ENCODE data around the gene C4BPA.

Gene C4BPA

DNA sequence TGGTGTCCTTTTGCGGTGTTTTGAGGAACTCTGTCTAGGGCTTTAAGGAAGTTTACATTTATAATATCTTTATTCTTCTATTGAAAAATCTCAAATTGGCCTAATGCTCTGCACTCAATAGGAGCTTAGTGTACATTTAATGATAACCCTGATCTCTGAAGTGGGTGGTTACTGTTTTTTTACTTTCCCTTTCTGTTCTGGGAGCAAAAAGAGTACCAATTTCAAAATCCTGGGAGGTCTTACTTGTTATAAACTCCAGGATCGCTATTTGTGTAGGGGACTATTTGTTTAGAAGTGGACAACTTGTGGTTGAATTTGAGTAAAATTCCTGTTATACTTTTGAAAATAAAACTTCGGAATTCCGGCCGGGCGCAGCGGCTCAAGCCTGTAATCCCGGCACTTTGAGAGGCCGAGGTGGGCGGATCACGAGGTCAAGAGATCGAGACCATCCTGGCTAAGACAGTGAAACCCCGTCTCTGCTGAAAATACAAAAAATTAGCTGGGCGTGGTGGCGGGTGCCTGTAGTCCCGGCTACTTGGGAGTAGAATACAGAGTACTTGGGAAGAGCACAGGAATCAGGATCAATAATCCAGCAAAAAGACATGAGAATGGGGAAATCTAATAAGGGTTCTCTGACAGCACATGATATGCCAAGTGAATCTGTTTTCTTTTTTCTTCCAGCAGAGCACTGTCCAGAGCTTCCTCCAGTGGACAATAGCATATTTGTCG is 14.2 kb upstream of the C4BPA start:
- H3K27ac ChIP-seq, result no peak overlapping the region
- TF ChIP-seq, protein P1, sequence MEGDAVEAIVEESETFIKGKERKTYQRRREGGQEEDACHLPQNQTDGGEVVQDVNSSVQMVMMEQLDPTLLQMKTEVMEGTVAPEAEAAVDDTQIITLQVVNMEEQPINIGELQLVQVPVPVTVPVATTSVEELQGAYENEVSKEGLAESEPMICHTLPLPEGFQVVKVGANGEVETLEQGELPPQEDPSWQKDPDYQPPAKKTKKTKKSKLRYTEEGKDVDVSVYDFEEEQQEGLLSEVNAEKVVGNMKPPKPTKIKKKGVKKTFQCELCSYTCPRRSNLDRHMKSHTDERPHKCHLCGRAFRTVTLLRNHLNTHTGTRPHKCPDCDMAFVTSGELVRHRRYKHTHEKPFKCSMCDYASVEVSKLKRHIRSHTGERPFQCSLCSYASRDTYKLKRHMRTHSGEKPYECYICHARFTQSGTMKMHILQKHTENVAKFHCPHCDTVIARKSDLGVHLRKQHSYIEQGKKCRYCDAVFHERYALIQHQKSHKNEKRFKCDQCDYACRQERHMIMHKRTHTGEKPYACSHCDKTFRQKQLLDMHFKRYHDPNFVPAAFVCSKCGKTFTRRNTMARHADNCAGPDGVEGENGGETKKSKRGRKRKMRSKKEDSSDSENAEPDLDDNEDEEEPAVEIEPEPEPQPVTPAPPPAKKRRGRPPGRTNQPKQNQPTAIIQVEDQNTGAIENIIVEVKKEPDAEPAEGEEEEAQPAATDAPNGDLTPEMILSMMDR (IDR thresholded peaks at IDR 0.05), result no peak
- TF ChIP-seq ZFX (IDR thresholded peaks at IDR 0.05; ENCODE audit: borderline replicate concordance), result no peak

DNA sequence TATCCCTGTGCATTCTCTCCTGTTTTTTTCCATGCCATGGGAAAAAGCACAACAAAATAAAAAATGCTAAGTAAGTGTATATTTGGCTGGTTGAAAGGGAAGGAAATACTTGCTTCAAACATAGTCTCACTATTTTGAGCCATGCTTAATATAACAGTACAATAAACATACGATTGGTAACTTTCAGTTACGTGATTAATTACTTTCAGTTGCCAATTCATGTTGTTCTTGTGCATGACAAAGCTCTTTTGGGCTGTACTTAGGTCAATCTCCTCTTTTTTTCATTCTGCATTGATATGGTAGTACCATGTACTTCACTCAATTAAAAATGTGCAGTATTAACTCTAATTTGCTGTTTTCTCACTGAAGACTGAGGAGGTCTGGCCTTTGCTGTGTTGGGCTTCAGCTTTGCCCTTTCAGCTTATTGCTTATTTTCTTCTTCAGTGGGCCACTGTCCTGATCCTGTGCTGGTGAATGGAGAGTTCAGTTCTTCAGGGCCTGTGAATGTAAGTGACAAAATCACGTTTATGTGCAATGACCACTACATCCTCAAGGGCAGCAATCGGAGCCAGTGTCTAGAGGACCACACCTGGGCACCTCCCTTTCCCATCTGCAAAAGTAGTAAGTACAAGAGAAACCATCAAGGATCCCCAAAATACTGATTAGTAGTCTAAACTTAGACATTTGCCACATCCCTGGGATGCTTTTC is 12.7 kb upstream of the C4BPA start:
- no peak overlapping the region for H3K27ac ChIP-seq
- TF ChIP-seq ZFX (IDR thresholded peaks at IDR 0.05; ENCODE audit: borderline replicate concordance), result no peak
- TF ChIP-seq, protein P1 (IDR thresholded peaks at IDR 0.05), result no peak

DNA sequence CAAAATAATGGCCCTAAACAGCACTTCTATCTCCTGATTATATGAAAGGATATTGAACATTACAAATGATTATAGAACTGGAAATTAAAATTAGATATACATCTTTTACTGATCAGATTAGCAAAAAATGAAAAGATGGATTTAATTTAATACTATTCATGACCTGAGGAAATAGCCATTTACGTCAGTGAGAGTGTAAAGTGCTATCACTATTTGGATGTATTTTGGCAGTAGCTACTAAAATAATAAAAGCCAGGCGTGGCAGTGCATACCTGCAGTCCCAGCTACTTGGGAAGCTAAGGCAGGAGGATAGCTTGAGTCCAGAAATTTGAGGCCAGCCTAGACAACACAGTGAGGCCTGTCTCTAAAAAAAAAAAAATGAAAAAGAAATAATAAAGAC is 10.1 kb upstream of the C4BPA start:
- TF ChIP-seq, protein P1 (IDR thresholded peaks at IDR 0.05), result no peak
- no peak for TF ChIP-seq ZFX (IDR thresholded peaks at IDR 0.05; ENCODE audit: borderline replicate concordance)
- no peak overlapping the region for H3K27ac ChIP-seq

DNA sequence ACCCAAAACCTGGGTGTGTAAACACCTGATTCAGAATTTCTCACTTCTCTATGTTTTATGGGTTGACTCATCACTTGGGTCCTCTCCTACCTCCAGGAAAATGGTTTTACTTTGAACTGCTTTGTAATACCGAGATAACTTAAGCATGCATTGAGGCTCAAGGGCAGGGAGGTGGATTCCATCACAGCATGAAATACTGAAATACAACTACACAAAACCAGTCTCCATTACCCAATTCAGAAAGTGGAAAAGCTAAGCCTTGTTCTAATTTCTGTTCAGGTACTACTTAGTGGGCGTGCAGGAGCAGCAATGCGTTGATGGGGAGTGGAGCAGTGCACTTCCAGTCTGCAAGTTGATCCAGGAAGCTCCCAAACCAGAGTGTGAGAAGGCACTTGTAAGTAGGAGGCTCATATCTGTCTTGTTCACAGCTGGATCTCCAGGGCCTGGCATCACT is 6.1 kb upstream of the C4BPA start:
- no peak overlapping the region for H3K27ac ChIP-seq
- TF ChIP-seq, protein P1 (IDR thresholded peaks at IDR 0.05), result no peak
- TF ChIP-seq ZFX (IDR thresholded peaks at IDR 0.05; ENCODE audit: borderline replicate concordance), result no peak

DNA sequence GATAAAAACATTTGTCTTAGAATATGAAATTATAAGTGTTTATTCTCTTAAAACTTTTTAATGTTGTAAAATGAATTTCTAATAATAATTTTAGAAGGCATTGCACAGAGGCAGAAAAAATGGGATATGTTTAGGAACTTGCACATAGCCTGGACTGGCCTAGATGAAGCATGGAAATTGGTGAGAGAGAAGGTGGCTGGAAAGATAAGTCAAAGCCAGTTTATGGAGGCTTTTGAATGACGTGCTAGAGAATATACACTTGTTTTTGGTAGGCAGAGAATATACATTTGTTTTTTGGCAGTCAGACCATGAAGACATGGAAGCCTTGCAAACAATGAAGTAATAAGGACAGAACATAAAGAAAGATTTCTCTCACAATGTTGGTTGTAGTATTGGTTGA is 2.3 kb upstream of the C4BPA start:
- H3K27ac ChIP-seq, result no peak overlapping the region
- TF ChIP-seq ZFX (IDR thresholded peaks at IDR 0.05; ENCODE audit: borderline replicate concordance), result no peak
- TF ChIP-seq, protein P1 (IDR thresholded peaks at IDR 0.05), result no peak

DNA sequence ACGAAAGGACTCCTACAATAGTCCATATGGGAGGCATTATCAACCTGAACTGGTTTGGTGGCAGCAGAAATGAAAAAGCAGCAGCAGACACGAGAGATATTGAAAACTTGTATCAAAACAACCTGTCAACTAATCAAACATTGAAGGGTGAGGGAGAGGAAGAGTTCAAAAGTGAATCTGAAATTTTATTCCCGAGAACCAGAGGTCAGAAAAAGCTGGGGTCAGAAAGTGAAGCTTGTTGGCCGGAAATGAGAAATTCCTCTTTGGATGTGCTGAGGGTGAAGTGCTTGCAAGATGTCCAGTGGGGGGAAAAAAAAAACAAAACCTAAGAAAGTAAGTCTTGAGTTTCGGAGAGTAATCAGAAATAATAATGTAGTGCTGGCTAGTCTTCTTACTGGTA is 1.9 kb upstream of the C4BPA start:
- H3K27ac ChIP-seq, result no peak overlapping the region
- TF ChIP-seq, protein P1 (IDR thresholded peaks at IDR 0.05), result no peak

DNA sequence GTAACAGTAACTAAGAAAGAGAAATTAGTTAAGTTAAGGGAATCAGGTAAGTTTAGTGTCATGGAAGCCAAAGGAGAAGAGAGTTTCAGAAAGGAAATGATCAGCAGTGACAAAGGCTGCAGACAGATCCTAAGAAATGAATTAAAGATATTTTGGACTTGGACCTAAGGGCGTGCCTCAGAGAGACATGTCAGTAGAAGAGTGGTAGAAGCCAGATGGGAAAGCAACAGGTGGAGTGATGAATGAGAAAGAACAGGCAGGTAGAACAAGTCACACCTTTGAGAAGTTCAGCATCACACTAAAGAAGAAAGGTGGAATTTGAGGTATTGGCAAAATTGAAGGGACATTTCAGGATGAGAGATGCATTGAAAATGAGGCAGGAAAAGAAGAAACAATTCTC is 1.4 kb upstream of the C4BPA start:
- TF ChIP-seq, protein P1 (IDR thresholded peaks at IDR 0.05), result no peak
- TF ChIP-seq ZFX (IDR thresholded peaks at IDR 0.05; ENCODE audit: borderline replicate concordance), result no peak

More for the DNA sequence above, 1.4 kb upstream of the C4BPA start:
- H3K27ac ChIP-seq, result no peak overlapping the region

Data from 22Rv1 (cell line).